Hypothalamus (tissue), 51 donors: ENCODE results near the gene ARHGEF37.
A peak's percentile ranks its signal among the peaks of the same experiment; 100 is the strongest.

Experiments
- DNase-seq, 51 donors: peaks; one replicate each; lab custom pipeline; 2025; lab: John Stamatoyannopoulos, UW

ARHGEF37 gene

DNA sequence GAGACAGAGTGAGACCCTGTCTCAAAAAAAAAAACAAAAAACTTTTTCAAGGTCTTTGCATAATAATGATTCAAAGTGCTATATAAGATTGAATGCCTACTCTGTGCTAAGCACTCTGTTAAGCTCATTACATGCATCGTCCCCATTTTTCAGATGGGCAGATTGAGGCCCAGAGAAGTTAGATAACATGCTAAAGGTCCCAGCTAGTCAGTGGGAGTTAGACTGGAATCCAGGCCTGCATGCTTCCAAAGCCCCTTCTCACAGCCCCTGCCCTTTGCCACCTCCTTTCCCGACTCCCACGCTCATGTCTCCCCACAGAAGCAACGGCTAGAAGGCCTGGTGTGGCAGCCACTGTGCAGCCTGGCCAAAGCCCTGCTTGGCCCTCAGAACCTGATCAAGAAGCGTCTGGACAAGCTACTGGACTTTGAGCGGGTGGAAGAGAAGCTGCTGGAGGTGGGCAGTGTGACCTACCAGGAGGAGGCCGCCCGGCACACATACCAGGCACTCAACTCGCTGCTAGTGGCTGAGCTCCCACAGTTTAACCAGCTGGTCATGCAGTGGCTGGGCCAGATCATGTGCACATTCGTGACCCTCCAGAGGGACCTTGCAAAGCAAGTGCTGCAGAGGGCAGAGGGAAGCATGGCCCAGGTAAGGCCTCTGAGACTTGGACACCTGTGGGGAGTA lies 40.3 kb downstream of the ARHGEF37 start:
- DNase-seq, result no peak

DNA sequence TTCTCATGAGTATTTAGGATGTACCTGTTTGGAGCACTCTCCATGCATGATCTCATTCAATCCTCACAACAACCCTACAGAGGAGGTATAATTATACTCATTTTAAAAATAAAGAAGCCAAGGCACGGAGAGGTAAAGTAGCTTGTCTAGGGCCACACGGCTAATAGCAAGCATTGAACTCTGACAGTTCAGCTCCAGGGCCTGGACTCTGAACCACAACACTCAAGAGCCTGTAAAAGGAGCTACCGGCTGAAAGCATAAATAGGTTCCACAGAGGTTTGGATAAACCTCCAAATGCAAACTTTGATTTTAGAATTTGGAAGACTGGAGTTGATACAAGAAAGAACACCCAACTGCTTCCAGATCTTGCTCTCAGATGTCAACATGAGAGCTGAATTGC lies 41.2 kb downstream of the ARHGEF37 start:
- no peak for DNase-seq

DNA sequence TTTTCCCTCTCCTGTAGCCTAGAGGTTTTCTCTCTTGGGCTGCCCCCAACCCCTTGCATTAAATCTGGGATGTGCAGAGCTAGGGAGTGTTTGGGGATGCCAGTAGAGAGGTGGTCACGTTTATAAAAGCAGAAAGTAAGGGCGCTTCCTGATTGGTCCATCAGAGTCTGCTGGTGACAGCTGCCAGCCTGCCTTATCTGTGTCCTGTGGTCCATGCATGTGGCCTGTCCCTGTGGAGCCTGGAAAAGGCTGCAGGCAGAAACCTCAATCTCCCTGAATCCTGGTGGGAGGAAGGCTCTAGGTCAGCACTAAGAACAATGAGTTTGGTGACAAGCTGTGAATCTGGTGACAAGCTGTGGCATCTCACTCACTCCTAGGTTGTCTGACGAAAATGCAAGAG lies 42.2 kb downstream of the ARHGEF37 start:
- no peak for DNase-seq

DNA sequence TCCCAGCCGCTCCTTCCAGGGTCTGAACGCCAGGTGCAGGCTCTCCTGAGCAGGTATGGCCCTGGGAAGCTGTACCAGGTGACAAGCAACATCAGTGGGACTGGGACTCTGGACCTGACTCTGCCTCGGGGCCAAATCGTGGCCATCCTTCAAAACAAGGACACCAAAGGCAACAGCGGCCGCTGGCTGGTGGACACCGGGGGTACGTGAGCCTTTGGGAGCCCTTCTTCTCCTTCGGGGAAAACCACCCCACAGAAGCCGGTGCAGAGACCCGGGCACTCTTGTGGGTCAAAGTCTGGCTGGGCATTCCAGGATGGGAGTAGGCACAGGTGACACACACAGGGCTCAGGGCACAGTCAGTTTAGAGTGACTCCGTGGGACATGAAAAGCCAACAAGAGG lies 45.8 kb downstream of the ARHGEF37 start:
- DNase-seq, result no peak

DNA sequence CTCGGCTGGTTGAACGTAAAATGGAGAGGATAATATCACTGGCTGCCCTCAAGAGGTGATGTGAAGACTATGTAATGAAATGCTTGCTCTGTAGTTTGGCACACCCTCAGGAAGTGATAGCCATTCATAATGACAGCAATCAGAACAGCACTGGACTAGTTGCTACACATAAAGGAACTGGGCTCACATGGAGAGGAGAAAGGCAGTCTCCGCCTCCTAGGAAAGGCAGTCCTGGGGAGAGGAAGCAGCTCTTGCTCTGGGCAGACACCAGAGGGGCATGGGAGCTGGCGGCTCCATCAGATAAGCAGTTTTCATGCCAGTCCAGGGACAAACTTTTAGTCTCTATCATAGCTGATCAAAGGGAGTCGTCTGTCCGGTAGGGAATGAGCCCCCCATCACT lies 46.9 kb downstream of the ARHGEF37 start:
- DNase-seq, result no peak

DNA sequence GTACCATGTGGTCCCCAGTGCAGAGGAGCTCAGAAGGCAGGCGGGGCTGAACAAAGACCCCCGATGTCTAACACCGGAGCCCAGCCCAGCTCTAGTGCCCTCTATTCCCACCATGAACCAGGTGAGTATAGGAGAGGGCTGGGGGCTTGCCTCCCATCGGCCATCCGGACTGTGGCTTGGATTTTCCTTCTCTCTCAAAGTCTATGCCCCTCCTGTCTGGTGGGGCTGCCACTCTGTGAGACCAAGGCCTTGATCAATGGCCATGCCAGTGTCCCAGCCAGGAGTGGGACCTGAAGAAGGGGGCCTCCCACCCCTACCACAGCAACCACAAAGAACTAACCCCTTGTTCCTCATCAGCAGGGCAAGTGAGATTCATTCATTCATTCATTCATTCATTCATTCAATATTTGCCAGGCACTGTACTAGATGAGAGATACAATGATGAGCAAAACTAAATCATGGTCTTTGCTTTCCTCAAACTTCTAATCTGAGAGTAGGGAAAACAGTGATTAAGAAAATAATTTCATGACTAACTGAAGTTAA lies 47.6 kb downstream of the ARHGEF37 start:
- no peak for DNase-seq

DNA sequence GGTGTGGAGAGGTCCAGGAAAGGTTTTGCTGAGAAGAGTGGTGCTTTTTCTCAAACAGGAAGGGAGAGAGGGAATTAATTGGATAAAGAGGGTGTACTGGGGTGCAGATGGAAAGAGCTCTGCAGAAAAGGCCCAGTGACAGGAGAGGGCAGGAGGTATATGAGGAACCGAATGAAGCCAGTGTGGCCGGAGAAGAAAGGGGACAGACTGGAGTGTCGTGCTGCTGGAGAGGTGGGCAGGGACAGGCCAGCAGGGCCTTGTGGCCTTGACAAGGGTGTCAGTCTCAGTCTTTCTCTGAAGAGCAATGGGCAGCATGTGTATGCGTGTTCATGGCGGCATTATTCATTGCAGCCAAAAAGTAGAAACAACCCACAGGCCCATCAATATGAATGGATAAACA lies 48.1 kb downstream of the ARHGEF37 start:
- no peak for DNase-seq

DNA sequence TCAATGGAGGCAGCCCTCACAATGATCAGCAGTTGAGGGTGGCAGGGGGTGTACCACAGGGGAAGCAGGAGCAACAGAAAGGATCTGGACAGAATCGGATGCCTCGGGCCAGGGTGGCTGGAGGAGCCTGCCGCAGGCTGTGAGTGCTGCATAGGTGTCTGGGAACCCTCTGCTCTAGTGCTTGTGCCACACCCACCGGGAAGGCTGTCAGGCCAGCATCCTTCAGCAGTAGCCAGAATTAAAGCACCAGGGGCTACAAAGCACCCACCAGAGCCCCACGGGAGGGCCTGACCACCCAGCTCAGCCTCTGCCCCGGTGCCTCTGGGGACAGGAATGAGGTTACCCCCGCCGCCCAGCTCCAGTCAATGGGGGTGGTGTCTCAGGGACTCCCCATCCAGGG lies 49.0 kb downstream of the ARHGEF37 start:
- no peak for DNase-seq

DNA sequence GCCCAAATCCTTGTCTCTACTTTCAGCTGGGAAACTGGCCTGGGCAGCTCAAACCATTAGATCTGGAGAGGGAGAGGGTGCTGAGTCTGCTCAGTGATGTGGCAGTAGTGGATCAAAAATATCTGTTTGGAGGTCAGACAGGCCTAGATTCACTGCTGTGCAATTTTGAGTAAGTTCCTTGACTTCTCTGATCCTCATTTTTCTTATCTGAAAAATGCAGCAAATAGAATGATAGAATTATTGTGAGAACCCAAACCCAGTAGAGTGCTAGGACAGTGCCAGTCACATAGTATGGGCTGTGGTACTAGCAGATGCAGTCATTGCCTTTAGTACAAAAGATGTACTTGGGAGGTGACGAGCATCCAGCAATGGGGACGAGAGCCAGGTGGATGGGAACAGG lies 50.2 kb downstream of the ARHGEF37 start:
- no peak for DNase-seq

DNA sequence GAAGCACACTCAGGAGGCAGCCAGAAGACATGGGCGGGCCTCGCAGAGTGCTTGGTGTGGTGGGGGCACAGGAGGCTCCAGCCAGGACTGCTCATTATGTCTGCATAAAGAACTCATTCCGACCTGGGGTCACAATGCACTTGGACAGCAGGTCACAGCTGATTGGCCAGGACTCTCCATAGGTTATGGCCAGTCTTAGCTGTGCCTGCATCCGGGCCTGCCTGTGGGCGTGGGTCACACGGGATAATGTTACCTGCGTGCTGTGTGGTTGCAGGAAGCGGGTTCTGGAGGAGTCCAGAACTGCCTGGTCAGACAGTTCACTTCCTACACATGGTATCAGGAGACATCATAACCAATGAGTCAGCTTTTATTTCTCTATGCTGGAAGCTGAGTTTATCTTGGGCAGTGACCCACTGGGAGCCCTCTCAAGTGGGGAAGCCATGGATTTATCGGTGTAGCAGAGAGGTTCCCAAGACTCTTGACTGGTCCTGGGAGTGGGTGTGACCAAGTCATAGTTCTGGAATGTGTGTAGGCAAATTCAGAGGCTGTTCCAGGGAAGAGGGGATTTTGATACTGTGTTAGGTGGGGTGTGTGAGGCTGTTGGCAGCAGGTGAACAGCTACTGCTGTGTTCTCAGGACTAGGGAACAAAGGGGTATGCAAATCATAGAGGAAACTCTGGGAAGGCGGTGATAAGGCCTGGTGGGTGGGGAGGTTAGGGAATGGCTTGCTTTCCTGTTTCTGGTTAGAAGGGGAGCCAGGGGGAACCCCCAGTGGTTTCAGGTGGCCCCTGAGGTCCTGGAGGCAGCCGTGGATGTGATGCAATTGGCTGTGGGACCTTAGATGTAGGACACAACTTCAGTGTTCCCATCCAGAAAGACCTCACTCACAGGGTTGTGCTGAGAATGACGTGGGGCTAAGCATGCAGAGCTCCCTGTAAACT lies 51.3 kb downstream of the ARHGEF37 start:
- DNase-seq, result no peak

DNA sequence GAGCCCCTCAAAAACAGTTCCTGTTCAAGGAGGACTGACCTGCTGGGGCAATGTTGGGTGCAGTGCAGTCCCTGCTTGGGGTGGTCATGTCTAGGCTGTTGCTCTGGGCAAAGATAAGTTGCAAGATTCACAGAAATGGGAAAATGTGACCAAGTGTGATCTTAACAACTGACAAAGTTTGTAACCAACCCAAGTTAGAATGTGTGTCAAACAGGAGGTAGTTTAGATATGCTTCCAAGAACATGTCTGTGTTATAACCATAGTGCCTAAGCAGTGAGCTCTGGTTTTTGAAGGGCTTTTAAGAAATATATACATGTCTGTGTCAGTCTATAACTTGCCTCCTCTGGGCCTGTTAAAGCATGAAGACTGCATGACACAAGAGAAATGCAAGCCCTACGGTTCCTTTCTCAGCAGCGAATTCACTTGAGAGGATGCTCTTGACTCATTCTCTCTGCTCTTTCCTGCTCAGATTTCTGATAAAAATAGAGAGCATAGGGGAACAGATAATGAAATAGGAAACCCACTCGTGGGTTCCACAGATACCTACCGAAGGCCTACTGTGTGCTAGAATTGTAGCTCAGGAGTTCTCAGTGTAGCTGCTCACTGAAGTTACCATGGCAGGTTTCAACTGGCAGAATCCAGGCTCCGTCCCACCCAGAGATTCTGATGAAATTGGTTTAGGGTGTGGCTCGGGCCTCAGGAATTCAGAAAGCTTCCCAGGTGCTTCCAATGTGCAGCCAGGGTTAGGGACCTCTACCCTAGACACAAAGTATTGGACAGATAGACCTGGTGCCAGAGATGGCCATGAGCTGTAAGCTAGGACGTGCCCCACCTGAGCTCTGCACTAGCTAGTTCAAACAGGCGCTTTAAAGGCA lies 52.4 kb downstream of the ARHGEF37 start:
- DNase-seq, result no peak

DNA sequence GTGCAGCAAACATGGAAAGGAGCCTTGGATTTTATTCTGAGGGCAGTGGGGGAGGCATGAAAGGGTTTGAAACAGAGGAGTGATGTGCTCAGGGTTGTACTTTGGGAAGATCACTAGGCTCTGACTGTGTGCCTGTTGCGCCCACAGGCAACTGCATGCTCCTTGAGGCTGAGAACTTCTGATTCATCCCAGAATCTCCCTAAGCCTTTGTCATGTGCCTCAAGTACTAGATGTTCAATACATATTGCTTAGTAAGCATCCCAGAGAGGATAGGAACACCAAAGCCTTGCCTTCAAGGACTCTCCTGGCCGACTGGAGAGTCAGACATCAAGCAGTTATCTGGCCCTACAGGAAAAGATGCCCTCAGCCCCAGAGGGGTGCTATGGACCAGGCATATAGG lies 54.1 kb downstream of the ARHGEF37 start:
- no peak for DNase-seq

DNA sequence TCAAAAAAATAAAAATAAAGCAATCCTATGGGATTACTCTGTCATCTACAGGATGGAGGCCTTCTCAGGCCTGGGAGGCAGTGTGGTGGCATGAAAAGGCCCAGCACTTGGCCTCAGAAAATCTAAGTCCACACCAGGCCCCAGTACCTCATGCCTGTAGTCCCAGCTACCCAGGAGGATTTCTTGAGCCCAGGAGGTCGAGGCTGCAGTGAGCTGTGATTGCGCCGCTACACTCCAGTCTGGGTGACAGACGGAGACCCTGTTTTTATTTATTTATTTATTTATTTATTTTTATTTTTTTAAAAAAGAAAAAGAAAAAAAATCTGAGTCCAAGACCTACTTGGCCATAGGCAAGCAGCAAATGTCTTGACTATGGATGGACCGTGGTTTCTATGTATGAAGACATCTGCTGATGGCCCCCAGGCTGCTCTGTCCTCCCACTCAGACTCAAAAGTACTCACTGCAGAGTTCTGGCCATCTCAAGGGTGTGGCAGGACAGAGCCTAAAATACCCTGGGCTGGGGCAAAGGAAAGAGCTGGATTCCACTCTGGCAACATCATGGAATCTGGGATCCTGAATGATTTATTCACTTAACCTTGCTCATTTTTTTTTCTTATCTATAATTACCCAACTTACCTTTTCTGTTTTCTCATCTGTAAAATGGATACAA lies 55.0 kb downstream of the ARHGEF37 start:
- no peak for DNase-seq

DNA sequence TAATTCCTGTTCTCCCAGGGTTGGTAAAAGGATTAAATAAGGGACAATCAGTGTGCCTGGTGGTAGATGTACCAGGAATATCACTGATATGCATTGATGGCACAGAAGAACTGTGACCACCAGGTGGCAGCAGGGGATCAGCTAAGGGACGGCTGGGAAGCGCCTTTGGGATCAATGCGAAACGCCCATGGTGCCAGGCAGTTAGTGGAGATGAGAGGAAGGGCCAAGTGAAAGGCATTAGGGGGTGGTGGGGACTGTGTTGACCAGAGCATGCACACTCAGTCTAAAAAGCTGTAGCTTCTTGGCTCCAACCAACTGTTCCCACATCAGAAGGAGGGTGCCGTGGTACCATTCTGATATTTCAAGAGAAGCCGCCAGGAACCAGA lies 55.6 kb downstream of the ARHGEF37 start:
- peak in 30 of 51 donors; percentile 7 to 79 (median 23) for DNase-seq

DNA sequence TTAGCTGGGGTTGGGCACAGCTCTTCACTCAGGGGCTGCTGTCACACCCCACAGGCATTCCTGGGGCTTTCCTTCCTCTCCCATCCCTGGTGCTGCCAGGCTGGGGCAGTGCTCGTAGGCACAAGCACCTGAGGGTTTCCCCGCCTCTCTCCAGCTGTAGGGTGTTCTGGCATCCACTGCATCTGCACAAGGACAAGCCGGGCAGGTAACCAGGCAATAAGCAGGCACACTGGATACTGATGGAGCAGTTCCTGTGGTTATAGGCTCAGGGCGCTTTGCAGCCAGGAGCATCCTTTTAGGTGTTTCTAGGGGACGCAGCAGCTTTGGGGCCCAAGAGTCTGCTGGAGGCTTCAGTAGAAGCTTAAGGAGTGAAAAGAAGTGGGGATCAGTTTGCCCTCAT lies 56.8 kb downstream of the ARHGEF37 start:
- no peak for DNase-seq

DNA sequence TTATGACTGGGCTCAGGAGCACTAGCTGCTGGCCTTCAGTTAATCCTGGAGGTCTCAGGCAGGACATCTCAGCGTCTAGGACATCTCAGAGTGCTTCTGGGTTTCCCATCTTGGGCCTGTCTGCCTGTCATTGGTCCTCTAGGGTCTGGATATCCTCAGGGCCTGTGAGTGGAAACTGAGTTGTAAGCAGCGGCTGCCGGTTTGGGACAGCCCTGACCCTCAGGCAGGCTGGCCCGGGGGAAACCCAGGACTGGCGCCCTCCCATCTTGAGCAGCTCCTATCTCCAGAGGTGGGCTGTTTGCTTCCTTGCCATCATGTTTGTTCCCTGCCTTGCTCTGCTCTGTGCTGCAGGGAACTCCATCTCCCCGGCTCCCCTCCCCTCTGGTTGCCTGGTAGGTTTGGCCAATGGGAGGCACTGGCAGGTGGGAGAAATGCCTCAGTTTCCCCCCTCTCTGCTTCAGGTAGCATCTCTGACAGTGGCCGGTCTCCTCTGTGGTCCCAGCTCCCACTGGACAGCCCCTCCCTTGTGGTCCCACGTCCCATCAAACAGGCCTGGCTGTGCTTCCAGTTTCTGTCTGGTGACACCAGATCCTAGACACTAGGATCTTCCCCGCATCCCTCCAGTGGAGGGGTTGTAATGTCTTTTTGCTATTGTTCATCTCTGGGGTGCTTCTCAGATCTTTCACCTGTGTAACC lies 57.4 kb downstream of the ARHGEF37 start:
- DNase-seq, result no peak

DNA sequence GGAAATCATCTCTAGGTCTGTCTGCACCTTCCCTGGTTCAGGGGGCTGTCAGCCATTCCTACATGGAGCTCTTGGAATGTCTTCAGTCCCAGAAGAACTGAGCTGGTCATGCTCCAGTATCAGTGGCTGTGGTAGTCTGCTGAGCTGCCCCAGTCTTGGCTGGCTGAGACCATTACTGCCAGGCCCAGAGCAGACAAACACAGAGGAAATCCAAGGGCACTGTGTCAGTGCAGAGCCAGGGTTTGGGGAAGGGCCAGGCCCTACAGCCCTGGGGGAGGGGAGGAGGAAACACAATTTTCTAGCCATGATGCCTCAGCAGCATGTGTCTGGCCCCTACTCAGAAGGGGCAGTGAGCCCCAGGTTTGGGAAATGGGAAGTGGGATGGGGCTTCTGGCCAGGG lies 58.4 kb downstream of the ARHGEF37 start:
- DNase-seq, result peak in 12 of 51 donors; percentile 8 to 39 (median 18)

DNA sequence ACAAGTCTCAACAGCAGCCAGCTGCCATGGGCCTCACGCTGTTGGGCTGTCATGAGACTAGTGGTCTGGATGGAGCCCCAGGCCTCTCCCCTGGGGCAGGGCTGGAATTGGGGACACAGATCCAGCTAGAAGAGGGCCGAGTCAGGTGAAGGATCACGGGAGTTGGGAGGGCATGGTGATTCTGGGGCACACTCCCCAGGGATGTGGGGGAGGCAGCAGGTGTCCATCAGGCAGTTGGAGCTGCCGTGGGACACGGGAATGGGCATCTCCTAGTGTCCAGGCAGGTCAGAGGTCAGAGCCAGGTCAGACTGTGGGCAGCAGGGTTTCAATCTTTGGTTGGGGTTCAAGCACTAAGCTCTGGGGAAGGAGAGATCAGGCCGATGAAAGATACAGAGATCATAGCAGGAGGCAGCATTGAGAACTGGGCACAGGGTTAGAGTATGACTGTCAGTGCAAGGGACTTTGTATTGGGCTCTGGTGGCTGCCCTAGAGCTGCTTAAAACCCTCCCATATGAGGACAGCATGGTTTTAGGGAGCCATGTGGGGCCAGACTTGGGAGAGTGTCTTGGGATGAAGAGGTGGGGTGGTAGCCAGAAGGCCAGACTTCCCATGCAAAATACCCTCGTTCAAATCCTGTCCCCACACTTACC lies 59.2 kb downstream of the ARHGEF37 start:
- no peak for DNase-seq

DNA sequence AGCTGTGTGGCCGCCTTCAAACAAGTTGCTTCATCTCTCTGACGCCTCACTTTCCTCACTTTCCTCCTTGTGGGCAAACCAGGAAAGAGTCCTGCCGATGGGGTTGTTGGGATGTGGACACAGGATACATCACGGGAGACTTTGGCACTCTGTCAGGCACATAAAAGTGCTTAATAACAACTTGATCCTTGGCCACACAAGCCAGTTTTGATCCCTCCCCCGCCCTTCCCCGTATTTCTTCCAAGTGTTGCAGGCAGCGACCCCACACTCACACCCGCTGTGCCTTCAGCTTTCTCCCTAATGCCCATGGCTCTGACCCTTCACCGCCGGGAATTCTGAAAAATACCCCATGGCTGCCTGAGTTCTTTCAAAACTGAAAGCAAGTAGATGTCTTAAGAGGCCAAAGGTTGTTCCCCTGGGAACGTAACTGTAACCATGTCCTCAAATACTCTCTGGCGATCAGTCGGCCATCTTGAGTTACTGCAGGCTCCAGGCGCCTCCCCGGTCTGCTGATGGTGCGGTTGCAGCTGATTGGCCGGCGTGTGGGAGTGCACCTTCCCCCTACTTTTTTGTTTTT lies 59.8 kb downstream of the ARHGEF37 start:
- DNase-seq, result no peak
